HCT116 (cell line): Measurements from ENCODE around the gene GGTLC2. TPM values are rescaled to one million over a fixed set of nuclear protein-coding genes. Genes with fewer than 3 reads are reported as not detected.

Experiments
- ATAC-seq: fragments of 200-7000 bp; cut with Tn5 transposase; 2 replicates; pipeline ENCODE4 v1.9.1; 2020; ENCODE audit warnings: mild to moderate bottlenecking, moderate library complexity
- BruUV-seq: library from RNA; stranded (reverse); fragments of 400-500 nt; replicated peaks from 2 replicates; lab custom pipeline; 2021; lab: Mats Ljungman, UMichigan
- CTCF ChIA-PET: fragments of 300-600 bp; sonication (Branson Sonifier 250); formaldehyde crosslinking; loops from one replicate; lab custom pipeline; 2021; ENCODE audit warnings: antibody characterized with exemption; lab: Charles Lee
- POLR2A ChIA-PET: fragments of 300-600, 350-600 bp; sonication (Branson Sonifier 250); formaldehyde crosslinking; loops from one replicate; lab custom pipeline; 2021; ENCODE audit warnings: antibody characterized with exemption; lab: Charles Lee
- RAD21 ChIA-PET, 2 experiments: fragments of 300-600 bp; sonication (Branson Sonifier 250); formaldehyde crosslinking; loops; one replicate each; lab custom pipeline; 2023; ENCODE audit warnings: low total read pairs in 2 of 2; ENCODE audit not compliant: uncharacterized antibody in 2 of 2, unreplicated experiment in 2 of 2, low non-redundant PET in 1 of 2; lab: Charles Lee
- DNase-seq: peaks from one replicate; pipeline ENCODE4 v3.0.0-alpha.2; 2010; ENCODE audit warnings: low read depth, low spot score
- H2AFZ ChIP-seq: fragments of 200-600 bp; shearing (Covaris generic), sonication (generic); 2 replicates; pipeline ENCODE4 v1.6.1; 2017; ENCODE audit warnings: low read depth, mixed run types, mixed read lengths, antibody characterized with exemption, low read length; ENCODE audit not compliant: poor library complexity, severe bottlenecking
- H3K27ac ChIP-seq: 2 replicates; pipeline ENCODE4 v1.5.1; 2012; ENCODE audit warnings: low read depth, low read length
- H3K27me3 ChIP-seq: fragments of 200-600 bp; sonication (generic); 2 replicates; pipeline ENCODE4 v1.6.1; 2016; ENCODE audit warnings: mixed run types, low read length, mixed read lengths; ENCODE audit not compliant: insufficient read depth
- H3K36me3 ChIP-seq, 2 experiments: fragments of 200-500 bp in 1 of 2; fragments of 200-600 bp in 1 of 2; sonication (Bioruptor generic) in 1 of 2; sonication (generic) in 1 of 2; 2 replicates each; pipeline versions ENCODE4 v1.5.1 to v1.6.1; 2014 to 2016; ENCODE audit warnings: low read length in 2 of 2, inconsistent platforms in 1 of 2, mixed read lengths in 1 of 2, mixed run types in 1 of 2; ENCODE audit not compliant: insufficient read depth in 2 of 2, control insufficient read depth in 1 of 2
- H3K4me1 ChIP-seq, 2 experiments: fragments of 200-600 bp in 1 of 2; sonication (generic) in 1 of 2; 2 replicates each; pipeline versions ENCODE4 v1.5.1 to v1.6.1; 2012 to 2017; ENCODE audit warnings: low read length in 2 of 2, inconsistent platforms in 1 of 2, mild to moderate bottlenecking in 1 of 2, mixed read lengths in 1 of 2, mixed run types in 1 of 2, moderate library complexity in 1 of 2; ENCODE audit not compliant: insufficient read depth in 2 of 2, control insufficient read depth in 1 of 2
- H3K4me2 ChIP-seq: fragments of 200-600 bp; sonication (generic); 2 replicates; pipeline ENCODE4 v1.6.1; 2017; ENCODE audit warnings: mixed run types, low read length, mixed read lengths
- H3K4me3 ChIP-seq, 2 experiments: fragments of 200-600 bp in 1 of 2; sonication (generic) in 1 of 2; replicated peaks in 1 of 2; 2 replicates each; pipeline ENCODE4 v1.5.1; 2011 to 2016; ENCODE audit warnings: low read length in 2 of 2, control low read depth in 1 of 2, low read depth in 1 of 2, mild to moderate bottlenecking in 1 of 2, mixed read lengths in 1 of 2, mixed run types in 1 of 2
- H3K79me2 ChIP-seq: fragments of 200-600 bp; sonication (generic); 2 replicates; pipeline ENCODE4 v1.6.1; 2017; ENCODE audit warnings: mild to moderate bottlenecking, mixed run types, low read length, moderate library complexity, mixed read lengths; ENCODE audit not compliant: insufficient read depth
- H3K9ac ChIP-seq: fragments of 200-600 bp; sonication (generic); 2 replicates; pipeline ENCODE4 v1.6.1; 2016; ENCODE audit warnings: low read length, mixed read lengths
- H3K9me2 ChIP-seq: fragments of 200-600 bp; sonication (generic), shearing (Covaris generic); 2 replicates; pipeline ENCODE4 v1.6.1; 2017; ENCODE audit warnings: mixed run types, mild to moderate bottlenecking, moderate library complexity; ENCODE audit not compliant: insufficient read depth
- H3K9me3 ChIP-seq, 2 experiments: fragments of 200-500 bp in 1 of 2; fragments of 200-600 bp in 1 of 2; sonication (Bioruptor generic) in 1 of 2; sonication (generic) in 1 of 2; 2 replicates each; pipeline ENCODE4 v1.6.1; 2014 to 2017; ENCODE audit warnings: low read length in 2 of 2, mixed read lengths in 2 of 2, inconsistent platforms in 1 of 2, low read depth in 1 of 2, mild to moderate bottlenecking in 1 of 2, mixed run types in 1 of 2, moderate library complexity in 1 of 2; ENCODE audit not compliant: control insufficient read depth in 1 of 2, insufficient read depth in 1 of 2
- H4K20me1 ChIP-seq: fragments of 200-600 bp; sonication (generic), shearing (Covaris generic); 2 replicates; pipeline ENCODE4 v1.6.1; 2017; ENCODE audit warnings: mixed run types, mild to moderate bottlenecking, moderate library complexity; ENCODE audit not compliant: insufficient read depth
- ATF3 ChIP-seq: IDR thresholded peaks from 2 replicates; pipeline ENCODE4 v1.6.1; 2012
- CEBPB ChIP-seq: IDR thresholded peaks from 2 replicates; pipeline ENCODE4 v1.6.1; 2012; ENCODE audit warnings: low read depth
- EGR1 ChIP-seq: IDR thresholded peaks from 2 replicates; pipeline ENCODE4 v1.6.1; 2012; ENCODE audit warnings: low read depth
- FOSL1 ChIP-seq: IDR thresholded peaks from 2 replicates; pipeline ENCODE4 v1.6.1; 2012; ENCODE audit warnings: low read depth
- POLR2AphosphoS5 ChIP-seq: IDR thresholded peaks from 2 replicates; pipeline ENCODE4 v1.6.1; 2011; ENCODE audit warnings: mild to moderate bottlenecking, low read depth, low read length, moderate library complexity
- RAD21 ChIP-seq: IDR thresholded peaks from 2 replicates; pipeline ENCODE4 v1.6.1; 2012; ENCODE audit warnings: low read depth, mild to moderate bottlenecking
- REST ChIP-seq: IDR thresholded peaks from 2 replicates; pipeline ENCODE4 v1.6.1; 2012; ENCODE audit warnings: low read depth
- SP1 ChIP-seq: IDR thresholded peaks from 2 replicates; pipeline ENCODE4 v1.6.1; 2012; ENCODE audit warnings: low read depth
- SRF ChIP-seq: IDR thresholded peaks from 2 replicates; pipeline ENCODE4 v1.6.1; 2012; ENCODE audit warnings: low read depth
- intact Hi-C: fragments of 100-400 bp; cut with micrococcal nuclease; formaldehyde crosslinking; loops from 2 replicates; pipeline ENCODE4 v1.10.0; 2022
- total RNA-seq: library from RNA; stranded (reverse); gene quantifications from one replicate; pipeline ENCODE4 v1.2.1, GENCODE V29; 2021; ENCODE audit not compliant: unreplicated experiment
- TF ChIP-seq, protein P1 (sequence below): IDR thresholded peaks from 2 replicates; pipeline ENCODE4 v1.6.1; 2012

The GGTLC2 gene
- total RNA-seq, 1 experiment from 2014 or later = not detected

DNA sequence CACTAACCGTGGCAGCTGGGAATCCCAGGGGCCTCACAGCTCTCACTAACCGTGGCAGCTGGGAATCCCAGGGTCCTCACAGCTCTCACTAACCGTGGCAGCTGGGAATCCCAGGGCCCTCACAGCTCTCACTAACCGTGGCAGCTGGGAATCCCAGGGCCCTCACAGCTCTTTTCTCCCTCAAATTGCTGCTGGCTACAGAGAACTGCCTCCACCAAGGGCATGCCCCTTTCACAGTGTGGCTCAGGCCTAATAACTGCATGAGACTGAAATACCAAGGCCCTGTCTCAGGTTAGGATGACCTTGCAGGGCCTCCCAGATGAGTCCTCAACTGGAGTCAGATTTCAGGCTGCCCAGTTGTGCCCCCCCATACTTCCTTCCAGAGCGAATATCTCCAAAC is 35.1 kb upstream of the GGTLC2 start:
- DNase-seq = no peak
- POLR2A ChIA-PET = no interaction called here
- no TSS peak for BruUV-seq
- Histone ChIP-seq H3K27me3 (no peaks in the 10 kb centered on the region), H3K4me1 (no peaks in the 10 kb centered on the region), H3K9me3 (no peaks in the 10 kb centered on the region), H3K4me2 (no peak overlapping the region), H3K9ac (no peak overlapping the region), H3K79me2 (no peaks in the 10 kb centered on the region), H3K27ac (no peak overlapping the region), H4K20me1 (no peaks in the 10 kb centered on the region), H3K36me3 (no peaks in the 10 kb centered on the region), H3K9me2 (no peaks in the 10 kb centered on the region), H2AFZ (no peak overlapping the region), H3K4me3 (no peak overlapping the region)
- RAD21 ChIA-PET = no interaction called here
- CTCF ChIA-PET = interaction anchor here (0.7 kb wide), 1 partner anchor 23 kb away, joined by 3 read pairs; no protein-coding TSS in a partner anchor
- no peak for TF ChIP-seq ATF3
- TF ChIP-seq, protein P1, sequence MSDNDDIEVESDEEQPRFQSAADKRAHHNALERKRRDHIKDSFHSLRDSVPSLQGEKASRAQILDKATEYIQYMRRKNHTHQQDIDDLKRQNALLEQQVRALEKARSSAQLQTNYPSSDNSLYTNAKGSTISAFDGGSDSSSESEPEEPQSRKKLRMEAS = no peak
- no peak for TF ChIP-seq REST
- TF ChIP-seq RAD21 = no peak
- no peak for TF ChIP-seq CEBPB
- no peak for TF ChIP-seq SP1
- TF ChIP-seq EGR1 = no peak
- no peak for TF ChIP-seq SRF
- no peak for TF ChIP-seq POLR2AphosphoS5
- TF ChIP-seq FOSL1 = no peak
- intact Hi-C loops = no loop called here
- ATAC-seq = no peak
